Kidney capillary endothelial cell (primary cell): Measurements from ENCODE around the gene TFDP2.
"Not testable (repeated sequence)": the region's sequence is repeated elsewhere in the genome, so short reads cannot be mapped to it uniquely, and the experiment has no call there.

ENCODE experiments used
- DNase-seq: peaks from one replicate; pipeline ENCODE4 v3.0.0-alpha.2; 2018; ENCODE audit warnings: low spot score

Gene TFDP2, protein sequence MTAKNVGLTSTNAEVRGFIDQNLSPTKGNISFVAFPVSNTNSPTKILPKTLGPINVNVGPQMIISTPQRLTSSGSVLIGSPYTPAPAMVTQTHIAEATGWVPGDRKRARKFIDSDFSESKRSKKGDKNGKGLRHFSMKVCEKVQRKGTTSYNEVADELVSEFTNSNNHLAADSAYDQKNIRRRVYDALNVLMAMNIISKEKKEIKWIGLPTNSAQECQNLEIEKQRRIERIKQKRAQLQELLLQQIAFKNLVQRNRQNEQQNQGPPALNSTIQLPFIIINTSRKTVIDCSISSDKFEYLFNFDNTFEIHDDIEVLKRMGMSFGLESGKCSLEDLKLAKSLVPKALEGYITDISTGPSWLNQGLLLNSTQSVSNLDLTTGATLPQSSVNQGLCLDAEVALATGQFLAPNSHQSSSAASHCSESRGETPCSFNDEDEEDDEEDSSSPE

DNA sequence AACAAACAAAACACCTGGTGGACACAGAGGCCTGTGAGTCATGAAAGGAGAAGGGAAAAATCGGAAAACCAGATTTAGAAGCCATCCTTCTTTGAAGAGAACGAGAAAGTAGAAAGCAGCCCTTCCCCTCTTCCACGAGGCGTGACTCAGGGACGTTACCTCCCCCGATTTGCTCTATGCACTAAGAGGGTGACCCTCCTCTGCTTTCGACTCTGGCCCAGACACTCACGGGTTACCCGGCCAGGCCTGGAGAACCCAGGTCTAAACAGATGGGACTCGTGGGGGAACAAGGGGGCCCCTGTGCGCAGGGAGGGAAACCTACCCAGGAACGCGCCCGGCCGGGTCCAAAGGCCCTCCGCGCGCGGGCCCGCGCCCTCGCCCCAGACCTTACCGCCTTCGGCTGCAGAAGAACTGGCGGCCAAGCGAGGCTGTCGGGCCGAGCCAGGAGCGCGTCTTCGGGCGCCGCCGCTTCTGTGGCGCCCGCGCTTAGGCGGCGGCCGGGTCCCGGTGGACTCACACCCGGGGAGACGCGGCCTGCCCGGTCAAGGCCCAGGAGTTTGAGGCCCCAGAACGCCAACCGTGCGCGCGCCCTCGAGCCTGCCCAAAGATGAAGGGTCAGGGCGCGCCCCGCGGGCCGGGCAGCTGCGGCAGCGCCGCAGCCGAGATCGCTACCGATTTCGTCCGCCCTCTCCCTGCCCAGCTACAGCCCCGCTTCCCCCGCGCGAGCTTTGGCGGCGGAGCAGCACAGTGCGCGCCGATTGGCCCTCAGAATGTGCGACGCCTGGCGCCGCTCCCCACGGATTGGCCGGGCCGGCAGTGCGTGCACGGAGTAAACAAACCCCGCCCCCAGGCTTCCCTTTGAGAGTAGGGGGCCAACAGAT, at the start of gene TFDP2:
Gene TFDP2 (minus strand): TSS at position 753 of the 881 bp plus-strand sequence. CDS start 47,795 bp downstream, outside the sequence.
- peak; percentile 69 for DNase-seq

DNA sequence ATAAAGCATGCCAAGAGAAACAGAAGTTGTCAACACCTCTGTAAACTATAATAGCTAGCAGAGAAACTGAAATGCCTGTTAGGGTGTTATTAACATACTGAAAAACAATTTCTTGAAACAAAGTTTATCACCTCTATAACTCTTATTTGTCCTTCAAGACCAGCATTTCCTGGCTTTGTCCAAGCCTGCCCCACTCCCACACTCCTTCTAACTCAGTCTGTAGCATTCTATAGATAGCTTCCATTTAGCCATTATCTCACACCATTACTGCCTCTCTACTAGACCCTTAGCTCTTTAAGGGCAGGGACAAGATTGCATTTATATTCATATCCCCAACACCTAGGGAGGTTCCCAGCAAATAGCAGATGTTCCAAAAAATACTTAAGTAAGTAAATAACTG, 39.5 kb upstream of the TFDP2 start:
- no peak for DNase-seq

DNA sequence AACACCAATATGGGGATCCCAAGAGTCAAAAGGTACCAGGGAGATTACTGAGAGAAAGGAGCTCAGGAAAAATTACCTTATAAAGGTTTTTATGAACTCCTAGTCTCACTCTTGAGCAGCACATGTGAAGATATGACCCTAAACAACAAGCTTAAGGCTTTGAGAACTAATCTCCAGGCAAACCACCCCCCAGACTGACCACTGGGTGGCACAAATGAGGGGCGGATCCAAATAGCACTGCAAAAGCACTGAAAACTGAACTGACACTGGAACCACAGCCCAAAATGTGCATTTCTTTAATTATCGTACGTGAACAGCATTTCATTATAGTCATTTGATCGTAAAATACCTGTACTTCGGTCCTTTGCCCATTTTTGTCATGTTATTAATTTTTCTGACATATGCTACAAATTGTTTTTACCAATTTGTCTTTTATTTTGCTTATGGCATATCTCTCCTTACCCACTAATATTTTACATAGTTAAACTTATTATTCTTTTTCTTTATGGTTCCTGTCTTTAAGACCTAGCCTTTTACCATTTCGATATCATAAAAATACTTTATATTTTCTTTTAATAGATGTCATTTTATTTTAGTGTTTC, 31.5 kb upstream of the TFDP2 start:
- peak; percentile 32 for DNase-seq

DNA sequence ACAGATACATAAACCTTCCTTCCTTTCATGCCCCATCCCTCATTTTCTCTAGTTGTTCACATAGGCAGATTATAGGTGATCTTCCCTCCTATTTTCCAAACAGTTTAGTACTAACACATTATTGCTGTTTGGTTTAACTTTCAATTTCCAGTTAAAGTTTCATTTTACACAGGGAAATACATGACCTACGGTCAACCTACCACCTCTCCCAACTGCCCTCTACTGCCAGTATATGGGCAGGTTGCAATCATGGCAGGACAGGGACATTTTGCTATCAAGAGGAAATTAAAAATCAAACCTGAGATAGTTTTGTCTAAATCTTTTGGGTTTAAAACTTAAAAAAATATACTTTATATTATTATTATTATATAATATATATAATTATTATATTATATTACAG, 26.1 kb upstream of the TFDP2 start:
- DNase-seq, result no peak

DNA sequence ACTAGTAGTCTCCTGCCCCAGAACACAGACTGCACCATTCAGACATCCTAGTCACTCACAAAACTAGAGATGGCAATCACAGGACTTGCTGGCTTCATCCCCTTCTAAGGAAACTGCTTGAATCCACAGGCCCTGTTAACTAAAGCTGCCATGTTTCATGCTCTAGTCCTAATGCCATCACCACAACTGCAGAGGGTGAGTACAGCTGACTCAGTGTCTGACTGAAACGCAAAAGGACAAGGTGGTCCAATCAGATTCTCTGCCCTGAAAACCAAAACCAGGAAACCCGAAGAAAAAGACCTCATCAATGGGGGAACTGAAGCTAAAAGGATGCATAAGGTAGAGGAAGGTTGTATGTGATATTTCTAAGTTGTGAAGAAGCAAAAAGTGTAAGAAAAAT, 25.2 kb upstream of the TFDP2 start:
- no peak for DNase-seq

DNA sequence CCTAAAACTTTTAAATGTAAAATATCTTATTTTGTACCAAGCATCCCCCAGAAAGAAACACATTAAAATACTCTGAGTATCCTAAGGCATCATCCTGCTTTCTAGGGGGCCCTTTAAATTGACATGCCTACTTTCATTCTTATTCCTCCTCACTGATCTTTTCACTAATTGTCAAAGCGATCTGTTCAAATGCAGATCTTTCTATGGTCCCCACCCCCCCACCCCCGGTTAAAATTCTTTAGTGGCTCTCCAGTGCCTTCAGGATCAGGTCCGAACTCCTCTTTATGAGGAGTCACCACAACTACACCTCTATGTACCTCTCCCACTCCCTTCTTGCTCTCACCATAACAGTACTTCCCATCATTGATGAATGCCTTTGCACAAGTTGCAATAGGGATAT, 19.2 kb upstream of the TFDP2 start:
- no peak for DNase-seq

DNA sequence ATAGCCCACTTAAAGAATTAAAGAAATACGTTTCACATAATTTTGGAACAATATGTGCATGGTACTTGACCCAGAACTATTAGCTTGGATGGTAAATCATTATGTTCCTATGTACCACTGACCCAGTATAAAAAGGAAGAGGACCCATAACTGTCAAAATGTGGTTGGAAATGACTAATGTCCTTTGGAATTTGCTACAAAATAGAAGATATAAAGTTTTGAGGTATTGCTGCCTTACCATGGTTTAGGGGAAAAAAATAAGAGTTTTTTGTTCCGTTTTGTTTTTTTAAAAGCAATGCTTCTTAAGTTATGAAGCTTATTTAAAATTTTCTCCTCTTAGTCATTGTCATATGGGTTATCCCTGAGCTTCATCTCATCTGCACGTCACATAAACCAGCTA, 15.8 kb upstream of the TFDP2 start:
- no peak for DNase-seq

DNA sequence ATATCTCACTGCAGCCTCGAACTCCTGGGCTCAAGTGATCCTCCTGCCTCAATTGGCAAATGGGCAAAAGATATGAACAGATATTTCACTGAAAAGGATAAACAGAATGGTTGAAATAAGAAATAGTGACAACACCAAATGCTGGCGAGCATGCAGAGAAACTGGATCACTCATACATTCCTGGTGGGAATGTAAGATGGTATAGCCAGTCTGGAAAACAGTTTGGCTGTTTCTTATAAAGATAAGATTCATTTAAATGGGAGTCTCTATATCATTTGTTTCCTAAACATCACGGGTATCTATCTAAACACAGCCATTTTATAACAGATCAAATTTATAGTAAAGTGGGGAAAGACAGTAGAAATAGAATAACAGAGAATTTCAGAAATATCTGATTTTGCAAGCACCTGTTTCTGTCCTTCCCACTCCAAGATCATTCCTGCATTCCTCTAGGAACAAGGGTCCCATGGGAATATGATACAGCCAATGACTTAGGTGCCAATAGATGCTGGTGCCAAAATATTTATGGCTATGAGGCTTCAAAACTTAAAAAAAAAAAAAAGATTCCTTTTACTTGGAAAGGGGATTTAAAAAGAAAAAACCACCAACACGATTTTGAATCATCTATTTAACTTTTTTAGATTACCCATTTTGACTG, 9.9 kb upstream of the TFDP2 start:
- DNase-seq, result no peak

DNA sequence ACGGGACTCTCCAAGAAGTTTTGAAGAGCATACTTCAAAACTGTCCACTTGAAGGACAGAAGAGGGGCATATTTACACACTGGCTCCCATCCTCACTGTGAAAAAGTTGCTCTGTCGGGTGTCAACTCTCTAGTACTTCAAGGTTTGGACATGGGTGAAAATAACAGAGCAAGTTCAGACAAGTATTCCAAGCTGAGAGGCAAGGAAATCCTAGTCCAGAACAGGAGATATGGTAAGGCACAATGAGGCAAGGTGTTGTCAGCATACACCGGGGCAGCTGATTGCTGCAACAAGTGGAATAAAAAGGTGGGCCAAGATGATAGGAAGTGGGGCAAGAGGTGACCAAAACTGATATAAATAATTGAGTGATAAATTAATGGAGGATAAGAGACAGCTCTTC, 4.8 kb upstream of the TFDP2 start:
- DNase-seq, result no peak

DNA sequence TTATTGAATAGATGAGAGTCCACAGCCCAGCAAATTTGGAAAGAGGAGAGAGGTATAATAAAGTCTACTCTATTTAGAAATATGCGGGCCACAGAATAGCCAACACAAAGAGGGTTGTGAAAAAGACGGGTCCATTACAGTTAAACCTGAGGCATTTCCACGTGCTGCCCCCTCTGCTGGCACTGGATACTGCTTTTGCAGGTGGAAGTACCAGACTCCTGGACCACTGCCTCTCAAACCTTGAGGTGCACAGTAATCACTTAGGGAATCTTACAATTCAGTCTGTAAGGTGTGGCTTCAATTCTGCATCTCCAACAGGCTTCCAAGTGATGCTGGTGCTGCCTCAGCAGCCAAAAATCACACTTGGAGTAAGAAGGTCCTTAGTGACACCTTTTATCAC, 3.0 kb upstream of the TFDP2 start:
- no peak for DNase-seq

DNA sequence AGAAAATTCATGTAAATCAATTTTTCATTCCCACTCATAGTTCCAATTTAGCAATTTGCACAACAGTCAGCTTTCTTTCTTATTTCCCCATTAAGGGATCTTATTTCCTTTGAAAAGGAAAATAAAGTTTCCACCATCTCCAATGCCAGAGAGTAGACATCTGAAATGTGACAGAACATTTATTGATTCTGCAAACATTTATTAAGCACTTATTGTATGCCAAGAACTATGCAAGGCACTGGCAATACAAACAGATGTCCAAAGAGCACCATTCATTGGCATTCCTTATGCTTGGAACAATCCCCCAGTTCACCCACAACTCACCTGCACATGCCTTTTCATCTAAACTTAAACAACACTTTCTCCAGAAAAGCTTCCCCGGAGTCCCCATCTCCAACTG, 2.5 kb upstream of the TFDP2 start:
- DNase-seq, result no peak

DNA sequence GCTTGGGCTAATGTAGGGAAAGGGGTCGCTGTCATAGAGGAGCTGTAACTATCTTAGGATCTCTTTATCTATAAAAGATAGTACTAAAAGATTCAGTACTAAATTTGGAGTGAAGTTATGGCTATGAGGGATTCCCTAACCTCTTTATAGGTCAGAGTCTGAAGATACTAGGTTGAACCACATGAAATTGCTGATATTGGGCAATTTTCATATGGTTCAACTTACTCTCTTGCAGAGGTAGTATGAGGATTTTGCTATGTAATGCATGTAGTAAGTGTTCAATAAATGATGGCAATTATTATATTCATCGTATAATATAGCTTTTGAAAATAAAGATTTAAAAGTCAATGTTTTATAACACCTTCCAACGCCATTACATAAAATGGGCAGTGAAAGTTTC, 1.9 kb upstream of the TFDP2 start:
- DNase-seq, result no peak

DNA sequence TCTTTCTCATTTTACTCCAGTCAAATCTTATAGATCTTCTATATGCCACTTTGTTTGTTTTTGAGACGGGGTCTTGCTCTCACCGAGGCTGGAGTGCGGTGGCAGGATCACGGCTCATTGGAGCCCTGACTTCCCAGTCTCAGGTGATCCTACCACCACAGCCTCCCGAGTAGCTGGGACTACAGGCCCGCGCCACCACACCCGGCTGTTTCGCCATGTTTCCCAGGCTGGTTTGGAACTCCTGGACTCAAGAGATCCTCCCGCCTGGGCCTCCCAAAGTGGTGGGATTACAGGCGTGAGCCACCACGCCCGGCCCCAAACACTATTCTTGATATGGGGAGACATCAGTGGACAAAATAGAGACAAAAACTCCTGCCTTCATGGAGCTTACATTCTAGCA, 927 bp upstream of the TFDP2 start:
- no peak for DNase-seq

DNA sequence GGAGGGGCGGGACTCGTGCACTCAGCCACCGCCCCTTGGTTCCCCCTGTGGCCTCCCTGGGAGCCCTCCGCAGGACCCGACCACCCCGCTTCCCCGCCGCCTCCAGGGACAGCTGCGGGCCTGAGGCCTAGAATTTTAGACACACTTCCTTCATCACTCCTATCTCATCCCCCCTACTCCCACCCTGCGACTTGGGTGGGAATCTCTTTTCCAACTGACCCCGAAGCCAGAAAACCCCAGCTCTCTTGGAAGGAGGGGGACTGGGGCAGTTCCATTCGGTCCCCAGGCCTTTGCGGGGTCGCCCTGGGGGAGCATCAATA, 289 bp upstream of the TFDP2 start:
- DNase-seq, result no peak

DNA sequence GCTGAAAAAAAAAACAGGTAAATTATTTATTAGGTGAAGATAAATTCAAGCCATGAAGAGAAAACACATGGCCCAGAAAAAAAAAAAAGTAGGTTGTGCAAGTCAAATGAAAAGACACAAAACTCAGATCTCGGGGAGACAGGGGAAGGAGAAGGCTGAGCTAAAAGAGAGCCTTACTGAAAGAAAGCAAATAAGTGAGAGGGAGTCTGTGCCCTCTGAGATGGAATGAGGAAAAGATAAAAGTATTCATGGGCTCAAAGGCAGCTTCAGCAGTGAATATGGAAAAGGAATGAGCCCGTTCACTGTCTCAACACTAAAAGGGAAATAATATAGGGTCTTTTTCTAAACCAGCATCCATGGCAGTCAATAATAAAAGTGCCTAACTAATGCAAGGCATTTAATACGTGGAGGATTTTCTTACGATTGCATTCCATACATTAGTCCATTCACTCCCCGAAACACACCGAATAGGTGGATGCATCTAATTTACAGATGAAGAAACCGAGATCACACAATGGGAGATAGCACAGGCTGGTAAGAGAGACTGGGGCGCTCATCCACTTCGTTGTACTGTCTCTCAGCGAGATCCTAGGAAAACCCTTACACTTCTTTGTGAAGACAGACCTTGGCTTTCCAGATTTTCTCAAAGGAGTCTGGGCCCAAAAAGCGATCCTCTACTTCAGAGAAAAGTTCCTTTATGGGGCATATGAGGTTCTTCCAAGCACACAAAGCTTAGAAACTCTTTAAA, 1.1 kb downstream of the TFDP2 start:
- DNase-seq, result no peak

DNA sequence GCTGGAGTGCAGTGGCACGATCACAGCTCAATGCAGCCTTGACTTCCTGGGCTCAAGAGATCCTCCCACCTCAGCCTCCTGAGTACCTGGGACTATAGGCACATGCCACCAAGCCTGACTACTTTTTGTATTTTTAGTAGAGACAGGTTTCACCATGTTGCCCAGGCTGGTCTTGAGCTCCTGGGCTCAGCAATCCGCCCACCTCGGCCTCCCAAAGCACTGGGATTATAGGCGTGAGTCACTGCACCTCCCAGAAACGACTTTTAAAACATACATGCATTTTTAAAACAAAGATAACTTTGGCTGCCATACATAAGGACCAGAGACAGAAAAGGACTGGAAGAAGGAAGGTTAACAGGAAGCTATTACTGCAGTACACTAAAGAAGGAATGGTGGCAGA, 4.8 kb downstream of the TFDP2 start:
- DNase-seq, result not testable (repeated sequence)

DNA sequence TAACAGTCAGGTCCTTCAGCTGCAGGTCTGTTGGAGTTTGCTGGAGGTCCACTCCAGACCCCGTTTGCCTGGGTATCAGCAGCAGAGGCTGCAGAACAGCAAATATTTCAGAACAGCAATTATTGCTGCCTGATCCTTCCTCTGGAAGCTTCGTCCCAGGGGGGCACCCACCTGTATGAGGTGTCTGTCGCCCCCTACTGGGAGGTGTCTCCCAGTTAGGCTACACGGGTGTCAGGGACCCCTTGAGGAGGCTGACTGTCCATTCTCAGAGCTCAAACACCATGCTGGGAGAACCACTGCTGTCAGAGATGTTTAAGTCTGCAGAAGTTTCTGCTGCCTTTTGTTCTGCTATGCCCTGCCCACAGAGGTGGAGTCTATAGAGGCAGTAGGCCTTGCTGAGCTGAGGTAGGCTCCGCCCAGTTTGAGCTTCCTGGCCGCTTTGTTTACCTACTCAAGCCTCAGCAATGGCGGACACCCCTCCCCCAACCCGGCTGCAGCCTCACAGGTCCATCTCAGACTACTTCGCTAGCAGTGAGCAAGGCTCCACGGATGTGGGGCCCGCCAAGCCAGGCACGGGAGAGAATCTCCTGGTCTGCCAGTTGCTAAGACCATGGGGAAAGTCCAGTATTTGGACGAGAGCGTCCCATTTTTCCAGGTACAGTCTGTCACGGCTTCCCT, 8.6 kb downstream of the TFDP2 start:
- not testable (repeated sequence) for DNase-seq

DNA sequence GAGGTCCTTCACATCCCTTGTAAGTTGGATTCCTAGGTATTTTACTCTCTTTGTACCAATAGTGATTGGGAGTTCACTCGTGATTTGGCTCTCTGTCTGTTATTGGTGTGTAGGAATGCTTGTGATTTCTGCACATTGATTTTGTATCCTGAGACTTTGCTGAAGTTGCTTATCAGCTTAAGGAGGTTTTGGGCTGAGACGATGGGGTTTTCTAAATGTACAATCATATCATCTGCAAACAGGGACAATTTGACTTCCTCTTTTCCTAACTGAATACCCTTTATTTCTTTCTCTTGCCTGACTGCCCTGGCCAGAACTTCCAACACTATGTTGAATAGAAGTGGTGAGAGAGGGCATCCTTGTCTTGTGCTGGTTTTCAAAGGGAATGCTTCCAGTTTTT, 12.3 kb downstream of the TFDP2 start:
- DNase-seq, result not testable (repeated sequence)

DNA sequence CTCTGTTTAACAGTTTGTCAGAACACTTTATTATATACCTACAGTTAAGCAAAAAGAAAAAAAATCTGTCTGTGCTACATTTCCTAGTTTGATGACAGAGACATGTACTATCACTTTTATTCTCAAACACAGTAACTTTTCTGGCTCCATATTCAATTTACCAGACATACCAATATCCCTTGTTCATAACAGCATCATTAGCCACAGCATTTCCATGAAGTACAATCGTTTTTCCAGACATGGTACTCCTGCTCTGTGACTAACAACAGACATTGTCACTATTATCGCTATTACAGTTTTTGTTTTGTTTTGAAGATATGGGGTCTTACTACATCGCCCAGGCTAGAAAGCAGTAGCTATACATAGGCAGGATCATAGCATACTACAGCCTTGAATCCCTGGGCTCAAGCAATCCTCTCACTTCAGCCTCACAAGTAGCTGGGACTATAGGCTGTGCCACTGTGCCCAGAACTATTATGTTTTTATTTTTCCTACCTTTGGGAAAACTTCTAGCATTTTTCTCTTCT, 14.5 kb downstream of the TFDP2 start:
- no peak for DNase-seq

DNA sequence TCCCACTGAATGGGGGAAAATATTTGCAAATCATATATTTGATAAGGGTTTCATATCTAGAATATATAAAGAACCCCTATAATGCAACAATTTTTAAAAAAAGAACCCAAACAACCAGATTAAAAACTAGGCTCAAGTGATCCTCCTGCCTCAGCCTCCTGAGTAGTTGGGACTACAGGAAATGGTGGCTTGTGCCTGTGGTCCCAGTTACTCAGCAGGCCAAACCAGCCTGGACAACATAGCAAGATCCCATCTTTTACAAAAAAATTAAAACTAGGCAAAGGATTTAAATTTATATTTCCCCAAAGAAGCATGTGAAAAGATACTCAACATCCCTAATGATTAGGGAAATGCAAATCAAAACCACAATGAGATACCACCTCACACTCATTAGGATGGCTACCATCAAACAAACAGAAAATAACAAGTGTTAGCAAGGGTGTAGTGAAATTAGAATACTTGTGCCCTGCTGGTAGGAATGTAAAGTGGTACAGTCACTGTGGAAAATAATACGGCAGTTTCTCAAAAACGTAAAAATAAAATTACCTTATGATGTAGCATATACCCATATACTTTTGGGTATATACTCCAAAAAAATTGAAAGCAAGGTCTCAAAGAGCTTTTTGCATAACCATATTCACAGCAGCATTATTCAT, 19.7 kb downstream of the TFDP2 start:
- no peak for DNase-seq
